ENCODE results near the gene CIAO2B.

DNA sequence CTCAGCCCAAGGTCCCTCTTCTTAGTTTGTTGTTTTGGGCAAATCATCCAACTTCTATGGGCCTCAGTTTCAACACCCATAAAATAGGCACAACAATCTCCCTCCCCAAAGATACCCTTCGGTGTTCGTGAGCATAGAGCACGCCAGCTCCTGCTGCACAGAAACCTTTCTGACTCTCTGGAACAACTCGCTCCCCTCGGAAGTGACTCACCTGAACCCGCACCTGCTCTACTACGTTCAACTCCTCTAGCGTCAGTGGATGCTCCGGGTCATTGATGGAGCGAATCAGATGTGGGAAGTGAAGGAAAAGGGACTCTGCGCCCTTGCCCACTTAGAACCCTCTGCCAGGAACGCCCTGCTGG lies 445 bp downstream of the CIAO2B start:
- TF ChIP-seq EZH2 (IDR thresholded peaks at IDR 0.05; ENCODE audit: insufficient read depth, poor library complexity, severe bottlenecking) (no peak), EZH2phosphoT487 (IDR thresholded peaks at IDR 0.05; ENCODE audit: insufficient read depth, low read depth) (no peak)
